ENCODE results near the gene WDR72. TPM values are rescaled to one million over a fixed set of nuclear protein-coding genes. Genes with fewer than 3 reads are reported as not detected.

WDR72 gene
- total and polyA plus RNA-seq, 2 experiments from 2014 or later: 0.99 to 1.9 TPM

GRCh38 chr15:53565721-53566120, 193.7 kb downstream of the WDR72 start (continued):
- TF ChIP-seq EZH2 (IDR thresholded peaks at IDR 0.05; ENCODE audit: low read depth, unreplicated experiment) (no peak), NANOG (IDR thresholded peaks at IDR 0.05; ENCODE audit: borderline replicate concordance) (no peak), STAT1 (IDR thresholded peaks at IDR 0.05; ENCODE audit: unreplicated experiment) (no peak), ETS1 (IDR thresholded peaks at IDR 0.05) (no peak)

DNA sequence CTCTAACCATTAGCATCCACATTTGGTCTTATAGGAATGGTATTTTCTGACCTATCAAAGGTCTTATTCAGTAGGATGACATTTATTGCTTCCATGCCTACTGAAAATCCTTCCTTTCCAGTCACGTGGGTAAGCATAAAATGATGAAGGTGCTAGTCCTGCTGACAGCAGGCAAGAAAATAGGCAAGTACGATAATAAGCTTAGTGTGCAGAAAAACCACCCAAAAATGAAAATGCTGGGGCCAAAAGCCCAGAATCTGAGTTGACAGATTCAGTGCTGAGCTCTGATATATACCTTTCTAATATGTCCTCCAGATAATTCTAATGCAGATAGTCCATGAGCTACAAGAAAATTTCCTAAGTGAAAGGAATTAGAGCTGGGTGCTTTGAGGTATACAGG, 194.8 kb downstream of the WDR72 start:
- H3K27me3 ChIP-seq (ENCODE audit: insufficient read depth): no peaks in the 10 kb centered on the region
- no peak for DNase-seq (ENCODE audit: low spot score)
- H3K9me2 ChIP-seq (ENCODE audit: insufficient read depth): no peaks in the 10 kb centered on the region
- H3K27ac ChIP-seq (ENCODE audit: low read depth): no peak overlapping the region
- no peaks in the 10 kb centered on the region for H3K79me2 ChIP-seq (replicated peaks; ENCODE audit: insufficient read depth)
- H3K27ac Mint-ChIP-seq: no peak overlapping the region
- H3K4me1 ChIP-seq (ENCODE audit: insufficient read depth): no peaks in the 10 kb centered on the region
- H3K36me3 ChIP-seq (ENCODE audit: insufficient read depth): no peaks in the 10 kb centered on the region
- no peak overlapping the region for H3K4me3 Mint-ChIP-seq
- H4K20me1 ChIP-seq (replicated peaks; ENCODE audit: insufficient read depth): no peaks in the 10 kb centered on the region
- no peaks in the 10 kb centered on the region for H3F3A ChIP-seq (replicated peaks; ENCODE audit: low read depth)
- peaks cover 25% of the 10 kb centered on the region for H3K4me1 Mint-ChIP-seq
- no peaks in the 10 kb centered on the region for H3K9me3 Mint-ChIP-seq
- no peak overlapping the region for H3K4me2 ChIP-seq
- no peaks in the 10 kb centered on the region for H3K27me3 Mint-ChIP-seq (ENCODE audit: insufficient read depth, low read depth, poor library complexity)
- TF ChIP-seq, protein P1, sequence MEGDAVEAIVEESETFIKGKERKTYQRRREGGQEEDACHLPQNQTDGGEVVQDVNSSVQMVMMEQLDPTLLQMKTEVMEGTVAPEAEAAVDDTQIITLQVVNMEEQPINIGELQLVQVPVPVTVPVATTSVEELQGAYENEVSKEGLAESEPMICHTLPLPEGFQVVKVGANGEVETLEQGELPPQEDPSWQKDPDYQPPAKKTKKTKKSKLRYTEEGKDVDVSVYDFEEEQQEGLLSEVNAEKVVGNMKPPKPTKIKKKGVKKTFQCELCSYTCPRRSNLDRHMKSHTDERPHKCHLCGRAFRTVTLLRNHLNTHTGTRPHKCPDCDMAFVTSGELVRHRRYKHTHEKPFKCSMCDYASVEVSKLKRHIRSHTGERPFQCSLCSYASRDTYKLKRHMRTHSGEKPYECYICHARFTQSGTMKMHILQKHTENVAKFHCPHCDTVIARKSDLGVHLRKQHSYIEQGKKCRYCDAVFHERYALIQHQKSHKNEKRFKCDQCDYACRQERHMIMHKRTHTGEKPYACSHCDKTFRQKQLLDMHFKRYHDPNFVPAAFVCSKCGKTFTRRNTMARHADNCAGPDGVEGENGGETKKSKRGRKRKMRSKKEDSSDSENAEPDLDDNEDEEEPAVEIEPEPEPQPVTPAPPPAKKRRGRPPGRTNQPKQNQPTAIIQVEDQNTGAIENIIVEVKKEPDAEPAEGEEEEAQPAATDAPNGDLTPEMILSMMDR (conservative IDR thresholded peaks at IDR 0.05; ENCODE audit: low read depth in 2 of 2): no peak
- TF ChIP-seq ZNF114 (CRISPR knock-in tag; IDR thresholded peaks at IDR 0.05): no peak
- no peak for TF ChIP-seq CREB1 (CRISPR knock-in tag; IDR thresholded peaks at IDR 0.05; ENCODE audit: low read depth)
- no peak for TF ChIP-seq ZNF331 (CRISPR knock-in tag; IDR thresholded peaks at IDR 0.05; ENCODE audit: low read depth)
- TF ChIP-seq NANOG (IDR thresholded peaks at IDR 0.05; ENCODE audit: borderline replicate concordance): no peak
- no peak for TF ChIP-seq EZH2phosphoT487 (IDR thresholded peaks at IDR 0.05; ENCODE audit: unreplicated experiment)
- TF ChIP-seq ZNF462 (CRISPR knock-in tag; IDR thresholded peaks at IDR 0.05): no peak
- TF ChIP-seq JUNB (IDR thresholded peaks at IDR 0.05; ENCODE audit: unreplicated experiment): no peak
- no peak overlapping the region for H3K4me3 ChIP-seq
- no peak overlapping the region for H2AFZ ChIP-seq
- no peak for ATAC-seq
- H3K36me3 Mint-ChIP-seq (ENCODE audit: low read depth): no peaks in the 10 kb centered on the region

All from GM23338 (cell line).